Activated CD4-positive, CD25-positive, alpha-beta regulatory T cell treated with anti-CD3 and anti-CD28 coated beads, Interleukin-2, amount 50 U/mL, for 16 hours (primary cell): Measurements from ENCODE around the gene AP1G1.
"Not testable (repeated sequence)": the region's sequence is repeated elsewhere in the genome, so short reads cannot be mapped to it uniquely, and the experiment has no call there.

Experiments used
- DNase-seq: peaks from one replicate; pipeline ENCODE4 v3.0.0-alpha.2; 2020; ENCODE audit warnings: low read depth, low spot score

The AP1G1 gene

DNA sequence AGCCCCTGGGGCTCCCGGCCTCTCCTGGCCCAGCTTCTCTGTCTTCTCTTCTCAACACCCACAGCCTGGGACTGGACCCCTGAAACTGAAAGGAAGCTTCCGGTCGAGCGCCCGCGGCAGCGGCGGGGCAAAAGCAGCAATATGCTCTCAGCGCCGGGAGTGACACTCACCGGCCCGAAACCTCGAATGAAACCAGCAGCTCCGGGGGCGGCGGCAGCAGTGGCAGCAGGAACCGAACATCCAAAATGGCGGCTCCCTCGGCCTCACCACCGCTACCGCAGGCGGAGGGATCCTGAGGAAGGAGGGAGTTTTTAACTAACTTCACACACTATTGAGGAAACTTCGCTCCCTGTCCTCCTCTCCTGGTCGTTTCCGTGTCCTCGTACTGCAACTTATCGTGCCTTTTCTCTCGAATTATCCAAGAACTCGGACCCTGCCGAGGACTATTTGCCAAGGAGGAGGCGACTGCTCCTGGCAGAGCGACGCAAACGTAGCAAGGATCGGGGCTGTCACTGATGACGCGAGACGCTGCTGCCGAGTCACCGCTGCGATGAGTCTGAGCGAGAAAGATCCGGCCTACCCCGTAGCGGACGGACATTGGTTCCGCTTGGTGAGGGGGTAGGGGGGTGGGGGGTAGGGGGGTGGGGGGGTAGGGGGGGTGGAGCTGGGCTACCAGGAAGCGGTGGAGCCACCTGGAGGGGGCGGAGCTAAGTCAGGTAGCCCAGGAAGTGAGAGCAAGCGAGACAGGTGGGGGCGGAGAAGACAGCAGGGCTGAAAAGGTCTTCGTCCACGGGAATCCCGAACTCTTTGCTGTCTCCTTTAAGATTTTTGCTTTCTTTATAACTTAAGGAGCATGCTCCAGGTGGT lies at the start of gene AP1G1:
Gene AP1G1, minus strand, starts transcription at position 242 of the 867 bp plus-strand sequence. CDS start 19,355 bp downstream, outside the sequence.
- DNase-seq: peak; percentile 88

DNA sequence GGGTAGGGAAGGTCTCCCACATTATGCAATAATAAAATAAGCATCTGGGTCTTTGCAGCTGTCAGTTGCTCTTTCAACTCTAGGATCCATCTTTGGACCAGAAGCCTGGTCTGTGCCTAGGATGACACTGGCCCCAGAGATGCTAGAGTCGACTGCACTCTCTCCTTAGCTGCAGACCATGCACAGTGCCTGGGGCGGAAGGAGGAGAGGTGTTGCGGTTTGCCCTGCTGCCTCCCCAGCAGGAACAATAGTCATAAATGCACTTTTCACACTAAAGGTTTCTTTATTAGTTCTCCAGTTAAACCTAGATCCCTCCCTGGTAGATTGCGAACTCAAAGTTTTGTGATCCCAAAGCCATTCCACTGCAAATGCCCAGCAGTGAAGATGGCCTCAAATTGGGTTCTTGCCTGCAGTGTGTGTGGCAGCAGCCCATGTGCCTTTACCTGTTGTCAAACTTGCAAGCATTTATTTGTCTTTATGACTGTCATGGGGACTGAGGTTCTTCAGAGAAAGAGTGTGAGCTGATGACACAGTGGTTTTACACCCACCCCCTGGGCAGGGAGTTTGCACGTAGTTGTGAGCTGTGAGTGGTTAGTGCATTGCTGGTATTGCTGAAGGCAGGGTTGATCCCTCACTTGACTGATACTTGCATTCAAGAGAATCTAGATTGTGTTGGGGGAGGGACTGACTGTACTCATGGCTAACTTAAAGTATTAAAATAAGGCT lies 47.5 kb upstream of the AP1G1 start:
- DNase-seq: no peak

- no peak for DNase-seq
Measured at GRCh38 chr16:71854369-71854948, 45.8 kb upstream of the AP1G1 start.

GRCh38 chr16:71853413-71853812 lies 44.8 kb upstream of the AP1G1 start:
- no peak for DNase-seq

- no peak for DNase-seq
Measured at GRCh38 chr16:71852561-71852960, 43.9 kb upstream of the AP1G1 start.

DNA sequence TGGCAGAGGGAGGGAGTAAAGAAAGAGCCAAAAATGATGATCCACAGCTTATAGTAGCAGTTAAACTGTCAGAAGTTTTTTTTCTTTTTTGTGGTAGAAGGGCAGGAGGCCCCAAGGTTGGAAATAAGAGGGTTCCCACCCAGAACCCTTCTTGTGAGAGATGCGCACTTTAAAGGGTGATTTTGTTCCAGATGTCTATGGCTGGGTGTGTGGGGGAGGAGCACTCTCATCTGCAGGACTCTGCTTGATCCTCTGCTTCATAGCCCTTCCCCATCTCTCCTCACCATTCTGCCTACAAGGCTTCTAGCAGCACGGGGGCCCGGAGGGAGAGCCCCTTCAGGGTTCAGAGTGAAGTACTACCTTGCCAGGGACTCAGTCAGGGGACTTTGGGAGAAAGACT lies 43.5 kb upstream of the AP1G1 start:
- no peak for DNase-seq

- no peak for DNase-seq
Measured at GRCh38 chr16:71851746-71852145, 43.1 kb upstream of the AP1G1 start.

DNA sequence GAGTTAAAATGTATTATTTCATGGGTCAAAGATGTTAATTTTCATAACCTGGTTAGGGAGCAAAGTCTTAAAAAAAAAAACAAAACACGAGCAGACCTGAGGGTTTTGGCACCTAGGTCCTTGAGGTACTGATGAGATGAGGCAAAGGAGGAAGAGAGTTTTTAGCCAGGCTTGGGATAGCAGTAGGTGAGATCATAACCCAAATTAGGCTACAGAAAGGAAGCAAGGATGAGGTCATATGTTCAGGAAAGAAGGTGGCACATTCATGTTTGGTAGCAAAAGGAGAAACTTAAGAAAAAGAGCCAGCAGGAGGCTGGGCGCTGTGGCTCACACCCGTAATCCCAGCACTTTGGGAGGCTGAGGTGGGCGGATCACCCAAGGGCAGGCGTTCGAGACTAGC lies 40.0 kb upstream of the AP1G1 start:
- no peak for DNase-seq

- DNase-seq: no peak
Measured at GRCh38 chr16:71847096-71847495, 38.5 kb upstream of the AP1G1 start.

DNA sequence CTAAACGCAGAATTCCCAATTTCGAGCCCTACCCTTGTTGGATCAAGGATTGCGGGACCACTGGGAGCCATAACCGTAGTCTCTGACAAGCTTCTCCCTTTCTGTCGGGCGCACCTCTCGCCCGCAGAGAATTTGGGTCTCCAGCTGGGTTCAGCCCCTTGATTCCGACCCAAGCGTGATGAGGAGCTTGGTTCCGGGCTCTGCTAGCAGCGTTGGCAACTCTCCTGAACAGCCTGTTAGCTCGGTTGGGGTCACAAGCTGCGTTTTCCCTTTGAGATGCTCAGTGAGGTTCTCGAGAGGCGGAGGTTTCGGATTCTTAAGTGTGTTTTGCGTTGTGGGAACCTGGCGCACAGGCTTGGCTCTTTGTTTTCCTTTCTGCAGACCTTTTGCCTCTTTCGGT lies 37.8 kb upstream of the AP1G1 start:
- no peak for DNase-seq

- peak; percentile 92 for DNase-seq
Measured at GRCh38 chr16:71845639-71846430, 37.2 kb upstream of the AP1G1 start, which contains the start of gene ATXN1L. Gene ATXN1L (plus strand): TSS chr16:71845976. CDS start chr16:71849741, 3,765 bp downstream.

- DNase-seq: no peak
Measured at GRCh38 chr16:71843572-71843971, 34.9 kb upstream of the AP1G1 start.

DNA sequence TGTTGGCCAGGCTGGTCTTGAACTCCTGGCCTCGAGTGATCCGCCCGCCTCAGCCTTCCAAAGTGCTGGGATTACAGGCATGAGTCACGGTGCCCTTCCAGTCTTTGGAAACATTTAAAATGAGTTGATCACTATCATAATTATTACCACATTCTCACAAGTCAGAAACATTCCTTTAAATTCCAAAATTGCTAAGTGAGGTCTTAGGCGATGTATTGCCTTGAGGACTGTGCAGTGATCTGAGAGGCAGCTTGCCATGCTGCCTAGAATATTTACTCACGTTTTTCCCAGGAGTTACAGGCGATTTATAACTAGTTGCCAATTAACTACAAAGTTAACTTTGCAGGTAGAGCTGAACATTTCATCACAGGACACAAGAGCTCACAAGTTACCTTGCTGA lies 31.4 kb upstream of the AP1G1 start:
- DNase-seq: no peak

DNA sequence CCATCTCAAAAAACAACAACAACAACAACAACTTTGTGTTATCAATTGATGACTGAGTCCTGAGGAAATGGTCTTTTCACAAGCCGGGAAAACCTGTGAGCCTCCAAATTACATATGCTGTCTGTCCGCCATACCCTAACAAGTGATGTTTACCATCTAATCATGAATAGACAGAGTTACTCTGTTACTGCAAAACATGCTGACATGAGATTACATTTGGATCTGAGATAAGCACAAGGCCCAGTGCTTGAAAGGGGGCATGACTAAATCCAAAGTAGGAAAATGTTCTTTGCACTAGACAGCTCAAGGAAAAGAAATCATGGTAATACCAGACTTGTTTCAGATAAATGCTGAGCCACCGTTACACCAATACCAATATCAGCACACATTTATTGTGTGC lies 28.5 kb upstream of the AP1G1 start:
- no peak for DNase-seq

- DNase-seq: no peak
Measured at GRCh38 chr16:71834291-71834690, 25.7 kb upstream of the AP1G1 start.

GRCh38 chr16:71832112-71832511 lies 23.5 kb upstream of the AP1G1 start:
- DNase-seq: not testable (repeated sequence)

GRCh38 chr16:71831698-71832097 lies 23.1 kb upstream of the AP1G1 start:
- DNase-seq: not testable (repeated sequence)

- DNase-seq: no peak
Measured at GRCh38 chr16:71830359-71830758, 21.7 kb upstream of the AP1G1 start.

- no peak for DNase-seq
Measured at GRCh38 chr16:71826533-71827017, 17.9 kb upstream of the AP1G1 start.

- not testable (repeated sequence) for DNase-seq
Measured at GRCh38 chr16:71817155-71817500, 8.5 kb upstream of the AP1G1 start.

GRCh38 chr16:71811261-71811803 lies 2.7 kb upstream of the AP1G1 start:
- no peak for DNase-seq
